IMR-90 (cell line): ENCODE data around the gene PPBP. TPM values are rescaled to one million over a fixed set of nuclear protein-coding genes. Genes with fewer than 3 reads are reported as not detected.

Experiments used
- ATAC-seq: fragments of 200-7000 bp; cut with Tn5 transposase; 2 replicates; pipeline ENCODE4 v1.9.1; 2020; ENCODE audit warnings: low read depth, mild to moderate bottlenecking, moderate library complexity
- BruUV-seq: library from RNA; stranded (reverse); fragments of 400-500 nt; replicated peaks from 2 replicates; lab custom pipeline; 2021; lab: Mats Ljungman, UMichigan
- CTCF ChIA-PET: fragments of 300-600 bp; formaldehyde crosslinking; extraction: SDS; loops from one replicate; lab custom pipeline; 2021; ENCODE audit warnings: antibody characterized with exemption; lab: Yijun Ruan, JAX
- POLR2A ChIA-PET: fragments of 300-600 bp; sonication (Branson Sonifier 250); formaldehyde crosslinking; loops from one replicate; lab custom pipeline; 2022; ENCODE audit warnings: antibody characterized with exemption; ENCODE audit not compliant: unreplicated experiment; lab: Charles Lee
- DNase-seq: peaks from one replicate; pipeline ENCODE4 v3.0.0; 2013
- H2AFZ ChIP-seq: replicated peaks from 2 replicates; pipeline ENCODE3; 2013; ENCODE audit warnings: low read length, mild to moderate bottlenecking; ENCODE audit not compliant: poor library complexity
- H2AK5ac ChIP-seq: 2 replicates; pipeline ENCODE4 v1.6.1; 2013; ENCODE audit warnings: low read depth, low read length, inconsistent platforms
- H2AK9ac ChIP-seq: replicated peaks from 2 replicates; pipeline ENCODE3; 2013; ENCODE audit warnings: mild to moderate bottlenecking, low read depth, low read length, moderate library complexity; ENCODE audit not compliant: poor library complexity
- H2BK120ac ChIP-seq: 2 replicates; pipeline ENCODE4 v1.6.1; 2013; ENCODE audit warnings: low read depth, low read length, inconsistent platforms
- H2BK15ac ChIP-seq: 3 replicates; pipeline ENCODE4 v1.6.1; 2013; ENCODE audit warnings: low read depth, low read length, inconsistent platforms
- H2BK20ac ChIP-seq: 2 replicates; pipeline ENCODE4 v1.6.1; 2013; ENCODE audit warnings: low read depth, mild to moderate bottlenecking, inconsistent platforms, low read length, moderate library complexity
- H2BK5ac ChIP-seq: 2 replicates; pipeline ENCODE4 v1.6.1; 2013; ENCODE audit warnings: mild to moderate bottlenecking, low read depth, low read length, inconsistent platforms; ENCODE audit not compliant: poor library complexity, severe bottlenecking
- H3K14ac ChIP-seq: replicated peaks from 2 replicates; pipeline ENCODE4 v1.6.1; 2013; ENCODE audit warnings: low read depth, low read length, inconsistent platforms
- H3K18ac ChIP-seq: 2 replicates; pipeline ENCODE4 v1.6.1; 2013; ENCODE audit warnings: low read depth, low read length, control low read depth
- H3K23ac ChIP-seq: 2 replicates; pipeline ENCODE4 v1.6.1; 2013; ENCODE audit warnings: low read depth, low read length, inconsistent platforms
- H3K27ac ChIP-seq: 2 replicates; pipeline ENCODE4 v1.5.1; 2013; ENCODE audit warnings: mild to moderate bottlenecking, control low read depth, low read length; ENCODE audit not compliant: insufficient read depth
- H3K27me3 ChIP-seq: 2 replicates; pipeline ENCODE4 v1.6.1; 2013; ENCODE audit warnings: low read length; ENCODE audit not compliant: control insufficient read depth, insufficient read depth
- H3K36me3 ChIP-seq: 2 replicates; pipeline ENCODE4 v1.6.1; 2013; ENCODE audit warnings: low read length, mixed read lengths; ENCODE audit not compliant: control insufficient read depth, insufficient read depth
- H3K4ac ChIP-seq: 2 replicates; pipeline ENCODE4 v1.6.1; 2013; ENCODE audit warnings: low read depth, low read length, inconsistent platforms
- H3K4me1 ChIP-seq: 2 replicates; pipeline ENCODE4 v1.6.1; 2013; ENCODE audit warnings: low read length, mixed read lengths; ENCODE audit not compliant: control insufficient read depth, insufficient read depth
- H3K4me2 ChIP-seq: 2 replicates; pipeline ENCODE4 v1.6.1; 2013; ENCODE audit warnings: low read depth, mild to moderate bottlenecking, control low read depth, low read length, moderate library complexity
- H3K4me3 ChIP-seq: 2 replicates; pipeline ENCODE4 v1.5.1; 2013; ENCODE audit warnings: low read depth, mild to moderate bottlenecking, control low read depth, low read length, moderate library complexity; ENCODE audit not compliant: insufficient read depth
- H3K56ac ChIP-seq: 2 replicates; pipeline ENCODE4 v1.6.1; 2013; ENCODE audit warnings: low read length, inconsistent platforms; ENCODE audit not compliant: insufficient read depth; ENCODE audit errors: extremely low read depth
- H3K79me1 ChIP-seq, 2 experiments: 2 replicates each; pipeline ENCODE4 v1.6.1; 2013; ENCODE audit warnings: low read length in 2 of 2, inconsistent platforms in 1 of 2, low read depth in 1 of 2
- H3K9ac ChIP-seq: 2 replicates; pipeline ENCODE4 v1.6.1; 2013; ENCODE audit warnings: low read depth, low read length, control low read depth
- H3K9me1 ChIP-seq: 2 replicates; pipeline ENCODE4 v1.6.1; 2013; ENCODE audit warnings: low read length, inconsistent platforms; ENCODE audit not compliant: insufficient read depth
- H3K9me3 ChIP-seq: 2 replicates; pipeline ENCODE4 v1.6.1; 2013; ENCODE audit warnings: low read length; ENCODE audit not compliant: control insufficient read depth, insufficient read depth
- H4K20me1 ChIP-seq: 2 replicates; pipeline ENCODE4 v1.6.1; 2013; ENCODE audit warnings: low read length, inconsistent platforms; ENCODE audit not compliant: insufficient read depth
- H4K5ac ChIP-seq: 2 replicates; pipeline ENCODE4 v1.6.1; 2013; ENCODE audit warnings: mild to moderate bottlenecking, low read depth, low read length, control low read depth
- H4K8ac ChIP-seq, 2 experiments: 2 replicates each; pipeline ENCODE4 v1.6.1; 2013; ENCODE audit warnings: low read depth in 2 of 2, low read length in 2 of 2, control low read depth in 1 of 2, inconsistent platforms in 1 of 2
- H4K91ac ChIP-seq: 2 replicates; pipeline ENCODE4 v1.6.1; 2013; ENCODE audit warnings: low read depth, low read length, inconsistent platforms; ENCODE audit not compliant: insufficient read depth
- MAZ ChIP-seq: IDR thresholded peaks from 2 replicates; pipeline ENCODE4 v1.6.1; 2012; ENCODE audit warnings: low read depth, mild to moderate bottlenecking, low read length, improper control_type of control experiment, moderate library complexity, borderline replicate concordance
- RAD21 ChIP-seq: IDR thresholded peaks from 2 replicates; pipeline ENCODE4 v1.6.1; 2012; ENCODE audit warnings: low read length, improper control_type of control experiment
- WGBS, 2 experiments: methylation state at CpG; one replicate each; pipeline versions ENCODE4 v1.1.5 to v1.1.7; 2013; ENCODE audit warnings: missing lambda C conversion rate in 2 of 2; ENCODE audit not compliant: insufficient read length in 1 of 2; ENCODE audit errors: extremely low coverage in 2 of 2; 5-methylcytosine and 5-hydroxymethylcytosine counted together
- dilution Hi-C: fragments of 300-500 bp; cut with HindIII; formaldehyde crosslinking; loops from one replicate; pipeline ENCODE4 v1.14.3; 2018; ENCODE audit warnings: low sequenced_read_pairs; ENCODE audit not compliant: unreplicated experiment
- in situ Hi-C: fragments of 300-500 bp; cut with MboI; formaldehyde crosslinking; loops from 3 replicates; pipeline ENCODE4 v1.14.3; 2019; ENCODE audit warnings: low sequenced_read_pairs, inconsistent platforms, mixed read lengths
- intact Hi-C: fragments of 100-400 bp; cut with micrococcal nuclease; formaldehyde crosslinking; loops from 2 replicates; pipeline ENCODE4 v1.10.0; 2022
- polyA plus RNA-seq, 3 experiments: library from polyadenylated mRNA; depleted of rRNA; stranded (reverse); fragments of >200 nt; gene quantifications; 2 replicates each; pipeline ENCODE4 v1.2.3, GENCODE V29; 2012; ENCODE audit warnings: low replicate concordance in 1 of 3
- total RNA-seq: library from RNA; depleted of rRNA; stranded (reverse); fragments of >200 nt; gene quantifications from 2 replicates; pipeline ENCODE4 v1.2.3, GENCODE V29; 2012

The PPBP gene
- total and polyA plus RNA-seq, 2 of the 4 experiments (the other 2 are of a cell fraction), result not detected

DNA sequence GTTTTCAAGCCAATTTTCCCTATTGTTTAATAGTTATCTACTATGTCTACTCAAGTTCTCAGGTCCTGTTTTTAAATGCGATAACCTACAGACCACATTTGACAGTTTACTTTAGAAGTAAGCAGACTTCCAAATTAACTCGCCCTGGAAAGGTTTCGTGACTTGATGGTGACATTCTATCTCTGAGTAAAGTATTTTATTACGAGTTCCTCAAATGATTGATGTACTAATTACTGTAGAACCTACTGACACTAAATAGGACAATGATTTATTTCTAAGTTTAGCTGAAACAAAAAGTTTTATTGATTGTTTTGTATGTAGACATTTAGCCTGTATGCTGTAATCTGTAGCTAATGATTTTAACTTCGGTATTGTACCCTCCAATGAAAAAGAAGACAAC is 1.9 kb upstream of the PPBP start:
- H3K27ac ChIP-seq, result no peak overlapping the region
- no peak overlapping the region for H3K4ac ChIP-seq
- ChIA-PET CTCF (no interaction called here), POLR2A (no interaction called here)
- peaks cover 8% of the 10 kb centered on the region for H3K27me3 ChIP-seq
- H3K79me1 ChIP-seq, result no peaks in the 10 kb centered on the region
- no peaks in the 10 kb centered on the region; the same call in 1 of the 2 replicates for H3K9me1 ChIP-seq
- no peak overlapping the region for H4K8ac ChIP-seq
- H2AK5ac ChIP-seq, result no peak overlapping the region
- H3K9ac ChIP-seq, result no peak overlapping the region
- TF ChIP-seq MAZ (no peak), RAD21 (no peak)
- no CpG with 5 or more reads among the region's 5 CpGs for WGBS, 2 experiments
- H2BK15ac ChIP-seq, result no peak overlapping the region
- intact Hi-C loops (no loop called here), in situ Hi-C loops (no loop called here), dilution Hi-C loops (no loop called here)
- H2BK120ac ChIP-seq, result no peak overlapping the region
- DNase-seq (no peak), ATAC-seq (no peak)
- H4K20me1 ChIP-seq, result no peaks in the 10 kb centered on the region
- no peak overlapping the region for H4K5ac ChIP-seq
- no peak overlapping the region for H4K91ac ChIP-seq
- H2AFZ ChIP-seq, result no peak overlapping the region
- H3K4me2 ChIP-seq, result no peak overlapping the region
- BruUV-seq, result no TSS peak
- no peak overlapping the region for H3K23ac ChIP-seq
- no peak overlapping the region for H3K56ac ChIP-seq
- no peak overlapping the region for H2AK9ac ChIP-seq
- H2BK20ac ChIP-seq, result no peak overlapping the region
- H2BK5ac ChIP-seq, result no peak overlapping the region
- no peaks in the 10 kb centered on the region for H3K4me1 ChIP-seq
- H3K18ac ChIP-seq, result no peak overlapping the region
- H3K4me3 ChIP-seq, result no peak overlapping the region
- H3K36me3 ChIP-seq, result no peaks in the 10 kb centered on the region
- no peaks in the 10 kb centered on the region for H3K9me3 ChIP-seq
- H3K14ac ChIP-seq, result no peak overlapping the region
